IMR-90 (cell line): ENCODE measurements around the gene TAL1. TPM values are rescaled to one million over a fixed set of nuclear protein-coding genes. Genes with fewer than 3 reads are reported as not detected.

Experiments
- ATAC-seq: fragments of 200-7000 bp; cut with Tn5 transposase; 2 replicates; pipeline ENCODE4 v1.9.1; 2020; ENCODE audit warnings: low read depth, mild to moderate bottlenecking, moderate library complexity
- BruUV-seq: library from RNA; stranded (reverse); fragments of 400-500 nt; replicated peaks from 2 replicates; lab custom pipeline; 2021; lab: Mats Ljungman, UMichigan
- CTCF ChIA-PET: fragments of 300-600 bp; formaldehyde crosslinking; extraction: SDS; loops from one replicate; lab custom pipeline; 2021; ENCODE audit warnings: antibody characterized with exemption; lab: Yijun Ruan, JAX
- POLR2A ChIA-PET: fragments of 300-600 bp; sonication (Branson Sonifier 250); formaldehyde crosslinking; loops from one replicate; lab custom pipeline; 2022; ENCODE audit warnings: antibody characterized with exemption; ENCODE audit not compliant: unreplicated experiment; lab: Charles Lee
- DNase-seq: peaks from one replicate; pipeline ENCODE4 v3.0.0; 2013
- H2AFZ ChIP-seq: replicated peaks from 2 replicates; pipeline ENCODE3; 2013; ENCODE audit warnings: low read length, mild to moderate bottlenecking; ENCODE audit not compliant: poor library complexity
- H2AK5ac ChIP-seq: 2 replicates; pipeline ENCODE4 v1.6.1; 2013; ENCODE audit warnings: low read depth, low read length, inconsistent platforms
- H2AK9ac ChIP-seq: replicated peaks from 2 replicates; pipeline ENCODE3; 2013; ENCODE audit warnings: mild to moderate bottlenecking, low read depth, low read length, moderate library complexity; ENCODE audit not compliant: poor library complexity
- H2BK120ac ChIP-seq: 2 replicates; pipeline ENCODE4 v1.6.1; 2013; ENCODE audit warnings: low read depth, low read length, inconsistent platforms
- H2BK15ac ChIP-seq: 3 replicates; pipeline ENCODE4 v1.6.1; 2013; ENCODE audit warnings: low read depth, low read length, inconsistent platforms
- H2BK20ac ChIP-seq: 2 replicates; pipeline ENCODE4 v1.6.1; 2013; ENCODE audit warnings: low read depth, mild to moderate bottlenecking, inconsistent platforms, low read length, moderate library complexity
- H2BK5ac ChIP-seq: 2 replicates; pipeline ENCODE4 v1.6.1; 2013; ENCODE audit warnings: mild to moderate bottlenecking, low read depth, low read length, inconsistent platforms; ENCODE audit not compliant: poor library complexity, severe bottlenecking
- H3K14ac ChIP-seq: replicated peaks from 2 replicates; pipeline ENCODE4 v1.6.1; 2013; ENCODE audit warnings: low read depth, low read length, inconsistent platforms
- H3K18ac ChIP-seq: 2 replicates; pipeline ENCODE4 v1.6.1; 2013; ENCODE audit warnings: low read depth, low read length, control low read depth
- H3K23ac ChIP-seq: 2 replicates; pipeline ENCODE4 v1.6.1; 2013; ENCODE audit warnings: low read depth, low read length, inconsistent platforms
- H3K27ac ChIP-seq: 2 replicates; pipeline ENCODE4 v1.5.1; 2013; ENCODE audit warnings: mild to moderate bottlenecking, control low read depth, low read length; ENCODE audit not compliant: insufficient read depth
- H3K27me3 ChIP-seq: 2 replicates; pipeline ENCODE4 v1.6.1; 2013; ENCODE audit warnings: low read length; ENCODE audit not compliant: control insufficient read depth, insufficient read depth
- H3K36me3 ChIP-seq: 2 replicates; pipeline ENCODE4 v1.6.1; 2013; ENCODE audit warnings: low read length, mixed read lengths; ENCODE audit not compliant: control insufficient read depth, insufficient read depth
- H3K4ac ChIP-seq: 2 replicates; pipeline ENCODE4 v1.6.1; 2013; ENCODE audit warnings: low read depth, low read length, inconsistent platforms
- H3K4me1 ChIP-seq: 2 replicates; pipeline ENCODE4 v1.6.1; 2013; ENCODE audit warnings: low read length, mixed read lengths; ENCODE audit not compliant: control insufficient read depth, insufficient read depth
- H3K4me2 ChIP-seq: 2 replicates; pipeline ENCODE4 v1.6.1; 2013; ENCODE audit warnings: low read depth, mild to moderate bottlenecking, control low read depth, low read length, moderate library complexity
- H3K4me3 ChIP-seq: 2 replicates; pipeline ENCODE4 v1.5.1; 2013; ENCODE audit warnings: low read depth, mild to moderate bottlenecking, control low read depth, low read length, moderate library complexity; ENCODE audit not compliant: insufficient read depth
- H3K56ac ChIP-seq: 2 replicates; pipeline ENCODE4 v1.6.1; 2013; ENCODE audit warnings: low read length, inconsistent platforms; ENCODE audit not compliant: insufficient read depth; ENCODE audit errors: extremely low read depth
- H3K79me1 ChIP-seq, 2 experiments: 2 replicates each; pipeline ENCODE4 v1.6.1; 2013; ENCODE audit warnings: low read length in 2 of 2, inconsistent platforms in 1 of 2, low read depth in 1 of 2
- H3K9ac ChIP-seq: 2 replicates; pipeline ENCODE4 v1.6.1; 2013; ENCODE audit warnings: low read depth, low read length, control low read depth
- H3K9me1 ChIP-seq: 2 replicates; pipeline ENCODE4 v1.6.1; 2013; ENCODE audit warnings: low read length, inconsistent platforms; ENCODE audit not compliant: insufficient read depth
- H3K9me3 ChIP-seq: 2 replicates; pipeline ENCODE4 v1.6.1; 2013; ENCODE audit warnings: low read length; ENCODE audit not compliant: control insufficient read depth, insufficient read depth
- H4K20me1 ChIP-seq: 2 replicates; pipeline ENCODE4 v1.6.1; 2013; ENCODE audit warnings: low read length, inconsistent platforms; ENCODE audit not compliant: insufficient read depth
- H4K5ac ChIP-seq: 2 replicates; pipeline ENCODE4 v1.6.1; 2013; ENCODE audit warnings: mild to moderate bottlenecking, low read depth, low read length, control low read depth
- H4K8ac ChIP-seq, 2 experiments: 2 replicates each; pipeline ENCODE4 v1.6.1; 2013; ENCODE audit warnings: low read depth in 2 of 2, low read length in 2 of 2, control low read depth in 1 of 2, inconsistent platforms in 1 of 2
- H4K91ac ChIP-seq: 2 replicates; pipeline ENCODE4 v1.6.1; 2013; ENCODE audit warnings: low read depth, low read length, inconsistent platforms; ENCODE audit not compliant: insufficient read depth
- BHLHE40 ChIP-seq: fragments of 150-350 bp; IDR thresholded peaks from 2 replicates; pipeline ENCODE4 v1.6.1; 2016; ENCODE audit warnings: mild to moderate bottlenecking, low read depth, low read length
- WGBS, 2 experiments: methylation state at CpG; one replicate each; pipeline versions ENCODE4 v1.1.5 to v1.1.7; 2013; ENCODE audit warnings: missing lambda C conversion rate in 2 of 2; ENCODE audit not compliant: insufficient read length in 1 of 2; ENCODE audit errors: extremely low coverage in 2 of 2; 5-methylcytosine and 5-hydroxymethylcytosine counted together
- dilution Hi-C: fragments of 300-500 bp; cut with HindIII; formaldehyde crosslinking; loops from one replicate; pipeline ENCODE4 v1.14.3; 2018; ENCODE audit warnings: low sequenced_read_pairs; ENCODE audit not compliant: unreplicated experiment
- in situ Hi-C: fragments of 300-500 bp; cut with MboI; formaldehyde crosslinking; loops from 3 replicates; pipeline ENCODE4 v1.14.3; 2019; ENCODE audit warnings: low sequenced_read_pairs, inconsistent platforms, mixed read lengths
- intact Hi-C: fragments of 100-400 bp; cut with micrococcal nuclease; formaldehyde crosslinking; loops from 2 replicates; pipeline ENCODE4 v1.10.0; 2022
- polyA plus RNA-seq, 3 experiments: library from polyadenylated mRNA; depleted of rRNA; stranded (reverse); fragments of >200 nt; gene quantifications; 2 replicates each; pipeline ENCODE4 v1.2.3, GENCODE V29; 2012; ENCODE audit warnings: low replicate concordance in 1 of 3
- total RNA-seq: library from RNA; depleted of rRNA; stranded (reverse); fragments of >200 nt; gene quantifications from 2 replicates; pipeline ENCODE4 v1.2.3, GENCODE V29; 2012

Gene TAL1
- total and polyA plus RNA-seq, 2 of the 4 experiments (the other 2 are of a cell fraction), result not detected

GRCh38 chr1:47211796-47212269 lies 20.2 kb downstream of the TAL1 start:
- no peak overlapping the region for H3K14ac ChIP-seq
- no peak overlapping the region for H3K23ac ChIP-seq
- ATAC-seq (no peak), DNase-seq (no peak)
- H2BK15ac ChIP-seq, result no peak overlapping the region
- no peak overlapping the region for H3K4ac ChIP-seq
- no CpG with 5 or more reads among the region's 9 CpGs for WGBS, 2 experiments
- TF ChIP-seq BHLHE40, result no peak
- no peaks in the 10 kb centered on the region for H3K4me1 ChIP-seq
- no peaks in the 10 kb centered on the region for H3K79me1 ChIP-seq
- H3K9me1 ChIP-seq, result no peaks in the 10 kb centered on the region
- H4K8ac ChIP-seq, result no peak overlapping the region
- intact Hi-C loops (no loop called here), in situ Hi-C loops (no loop called here), dilution Hi-C loops (no loop called here)
- no peak overlapping the region for H2BK5ac ChIP-seq
- peaks cover 19% of the 10 kb centered on the region for H3K27me3 ChIP-seq
- no peak overlapping the region for H2BK120ac ChIP-seq
- no peak overlapping the region for H3K9ac ChIP-seq
- no peaks in the 10 kb centered on the region for H4K20me1 ChIP-seq
- no peak overlapping the region for H4K91ac ChIP-seq
- no peak overlapping the region for H2BK20ac ChIP-seq
- no peak overlapping the region for H3K4me2 ChIP-seq
- no peak overlapping the region for H2AK5ac ChIP-seq
- no peak overlapping the region for H4K5ac ChIP-seq
- H3K27ac ChIP-seq, result no peak overlapping the region
- ChIA-PET POLR2A (no interaction called here), CTCF (no interaction called here)
- H3K4me3 ChIP-seq, result no peak overlapping the region
- no peaks in the 10 kb centered on the region for H3K9me3 ChIP-seq
- no peak overlapping the region for H2AFZ ChIP-seq
- BruUV-seq, result no TSS peak
- H3K36me3 ChIP-seq, result no peaks in the 10 kb centered on the region
- no peak overlapping the region for H3K18ac ChIP-seq
- H2AK9ac ChIP-seq, result no peak overlapping the region
- no peak overlapping the region for H3K56ac ChIP-seq
